Activated T-cell treated with anti-CD3 and anti-CD28 coated beads, Interleukin-2, amount 50 U/mL, for 48 hours (primary cell): Measurements from ENCODE around the gene BUB1B.
"Not testable (repeated sequence)": the region's sequence is repeated elsewhere in the genome, so short reads cannot be mapped to it uniquely, and the experiment has no call there.

ENCODE experiments used
- DNase-seq, 2 experiments: peaks; one replicate each; pipeline ENCODE4 v3.0.0-alpha.2; 2020

BUB1B gene

DNA sequence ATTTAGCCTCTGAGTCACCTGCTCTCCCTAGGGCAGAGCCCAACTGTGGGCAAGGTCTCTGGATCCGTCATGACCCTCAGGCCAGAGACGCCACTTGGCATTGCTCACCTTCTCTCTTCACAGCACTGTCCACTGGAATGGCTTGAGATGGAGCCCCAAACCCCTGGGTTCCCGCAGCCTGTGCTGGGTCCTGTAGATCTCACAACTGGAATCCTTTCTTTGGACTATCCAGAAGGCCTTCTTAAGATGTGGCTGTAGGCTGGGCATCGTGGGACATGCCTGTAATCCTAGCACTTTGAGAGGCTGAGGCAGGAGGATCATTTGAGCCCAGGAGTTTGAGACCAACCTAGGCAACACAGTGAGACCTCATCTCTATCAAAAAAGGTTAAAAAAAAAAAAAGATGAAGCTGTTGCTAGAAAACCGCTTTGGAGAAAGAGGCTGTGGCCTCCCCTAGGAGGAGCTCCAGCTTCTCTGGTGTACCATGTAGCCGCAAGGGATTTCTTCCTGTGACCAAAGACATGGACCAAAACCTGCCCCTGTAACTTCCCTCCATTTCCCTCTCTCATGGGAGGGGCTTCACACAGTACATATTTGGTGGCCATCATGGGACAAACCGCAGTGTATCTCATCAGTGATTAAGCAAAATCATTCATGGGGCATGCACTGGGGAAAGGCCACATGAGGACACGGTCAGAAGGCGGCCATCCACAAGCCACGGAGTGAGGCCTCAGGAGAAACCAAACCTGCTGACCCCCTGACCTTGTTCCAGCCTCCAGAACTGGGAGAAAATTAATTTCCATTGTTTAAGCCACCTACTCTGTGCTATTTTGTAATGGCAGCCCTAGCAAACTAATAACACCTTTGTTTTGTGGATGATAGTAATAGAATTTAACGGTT, 23.3 kb upstream of the BUB1B start:
- DNase-seq = no peak

DNA sequence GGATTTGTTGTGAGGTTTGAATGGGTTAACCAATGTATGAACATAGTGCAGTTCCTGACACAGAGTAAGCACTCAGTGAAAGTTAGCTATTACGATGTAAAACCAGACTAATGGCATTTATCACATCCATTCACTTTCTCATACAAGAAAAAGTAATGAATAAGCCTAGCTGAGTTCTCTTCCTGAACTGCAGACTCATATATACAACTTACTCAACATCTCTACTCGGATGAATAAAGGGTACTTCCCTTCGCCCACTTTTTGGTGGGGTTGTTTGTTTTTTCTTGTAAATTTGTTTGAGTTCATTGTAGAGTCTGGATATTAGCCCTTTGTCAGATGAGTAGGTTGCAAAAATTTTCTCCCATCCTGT, 22.7 kb upstream of the BUB1B start:
- not testable (repeated sequence) for DNase-seq

DNA sequence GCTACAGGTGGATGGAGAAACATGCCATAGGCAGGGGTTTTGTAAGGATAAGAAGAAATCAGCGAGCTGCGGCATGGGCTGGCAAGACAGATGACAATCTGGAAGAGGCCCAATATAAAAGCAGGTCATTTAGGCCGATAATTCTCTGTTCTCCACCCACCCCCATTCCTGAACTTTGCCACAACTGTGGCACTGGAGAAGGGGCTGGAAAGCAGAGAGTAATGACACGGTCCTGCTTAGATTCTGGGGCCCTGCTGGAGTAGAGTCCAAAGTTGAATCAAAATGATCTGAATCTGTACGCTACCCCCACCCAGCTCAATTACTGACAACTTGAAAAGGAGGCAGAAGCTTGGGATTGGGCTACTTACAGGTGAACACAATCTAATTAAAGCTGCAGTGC, 18.4 kb upstream of the BUB1B start:
- DNase-seq = no peak

DNA sequence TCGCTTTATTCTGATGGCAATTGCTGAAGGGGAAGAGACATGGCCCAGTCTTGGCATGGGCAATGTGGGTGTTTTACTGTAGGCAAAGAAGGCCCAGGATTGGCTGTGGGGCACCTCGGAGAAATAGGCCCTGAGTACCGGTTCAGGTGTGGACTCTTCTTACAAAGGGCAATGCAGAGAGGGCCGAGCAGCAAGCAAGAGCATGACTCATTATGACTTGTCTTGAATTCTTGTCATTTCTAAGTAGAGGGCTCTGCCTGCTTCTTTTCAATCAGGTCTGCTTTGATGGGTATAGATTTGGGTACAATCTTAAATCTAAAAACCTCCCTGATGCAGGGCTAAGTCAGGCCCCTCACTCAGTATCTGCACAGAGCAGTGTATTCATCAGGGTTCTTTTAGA, 14.8 kb upstream of the BUB1B start:
- peak in 1 of 2 experiments; percentile 11 for DNase-seq

DNA sequence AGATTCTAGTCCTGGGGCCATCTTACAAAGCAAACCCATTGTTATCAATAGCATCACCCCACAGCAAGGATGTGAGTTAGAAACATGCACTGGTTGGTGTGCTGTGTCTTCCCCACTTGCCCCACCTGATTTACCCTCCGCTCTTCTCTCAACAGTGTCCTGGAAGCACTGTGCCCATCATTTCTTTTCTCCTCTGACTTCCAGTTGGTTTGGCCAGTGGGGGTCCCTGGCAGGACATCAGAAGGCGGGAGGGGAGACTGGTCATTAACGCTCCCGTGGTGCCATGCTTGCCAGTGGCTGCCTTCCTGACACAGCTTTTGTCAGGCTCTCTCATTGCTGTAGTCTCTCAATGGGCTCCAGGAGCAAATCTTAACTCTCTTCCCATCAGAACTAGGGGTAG, 11.5 kb upstream of the BUB1B start:
- DNase-seq = peak in 1 of 2 experiments; percentile 2

DNA sequence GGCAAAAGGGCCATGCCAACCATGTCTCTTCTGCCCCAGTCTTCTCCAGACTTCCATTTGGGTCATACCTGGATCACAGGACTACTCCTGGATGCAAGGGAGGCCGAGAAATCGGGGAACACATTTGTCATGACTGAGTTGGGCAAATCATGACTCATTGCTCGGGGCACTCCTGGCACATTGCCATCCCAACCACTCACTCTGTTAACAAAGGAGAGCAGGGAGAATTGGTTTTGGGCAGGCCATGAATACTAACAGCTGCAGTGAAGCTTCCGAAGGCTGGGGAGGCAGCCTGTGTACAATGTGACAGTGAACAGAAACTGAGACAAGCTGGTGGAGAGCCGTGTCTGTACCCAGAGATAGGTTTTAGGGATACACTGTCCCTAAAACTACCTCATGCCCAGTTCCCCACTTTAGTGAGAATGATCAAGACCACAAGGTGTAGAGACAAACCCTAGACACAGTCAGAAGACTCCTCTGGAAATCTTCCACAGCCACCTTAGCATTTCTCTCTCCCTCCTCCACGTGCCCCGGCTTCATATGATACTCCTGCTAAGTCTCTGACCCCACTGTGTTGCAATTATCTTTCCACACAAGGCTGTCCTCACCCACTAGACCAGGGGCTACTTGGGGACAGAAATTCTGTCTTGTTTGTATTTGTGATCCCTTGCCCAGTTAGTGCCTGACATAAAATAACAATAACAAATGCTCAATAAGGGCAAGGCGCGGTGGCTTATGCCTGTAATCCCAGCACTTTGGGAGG, 10.5 kb upstream of the BUB1B start:
- DNase-seq = peak in 1 of 2 experiments; percentile 18

DNA sequence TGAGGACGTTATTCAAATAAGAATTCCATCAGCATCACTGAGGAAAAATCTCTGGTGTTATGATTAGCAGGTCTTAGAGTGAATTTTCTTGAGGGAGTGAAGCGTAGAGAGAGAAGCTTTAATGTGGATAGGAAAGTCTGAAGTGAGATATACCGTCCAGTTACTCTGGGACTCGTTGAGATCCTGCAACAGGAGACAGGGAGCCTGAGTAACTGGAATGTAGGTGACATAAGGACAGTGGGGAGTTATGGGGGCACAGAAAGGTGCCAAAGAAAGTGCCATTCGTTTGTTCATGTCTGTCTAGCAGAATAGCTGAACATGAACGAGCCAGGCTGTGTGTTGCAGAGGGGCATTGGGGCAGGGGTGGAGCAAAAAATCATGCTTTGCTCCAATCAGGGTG, 9.4 kb upstream of the BUB1B start:
- DNase-seq = no peak

DNA sequence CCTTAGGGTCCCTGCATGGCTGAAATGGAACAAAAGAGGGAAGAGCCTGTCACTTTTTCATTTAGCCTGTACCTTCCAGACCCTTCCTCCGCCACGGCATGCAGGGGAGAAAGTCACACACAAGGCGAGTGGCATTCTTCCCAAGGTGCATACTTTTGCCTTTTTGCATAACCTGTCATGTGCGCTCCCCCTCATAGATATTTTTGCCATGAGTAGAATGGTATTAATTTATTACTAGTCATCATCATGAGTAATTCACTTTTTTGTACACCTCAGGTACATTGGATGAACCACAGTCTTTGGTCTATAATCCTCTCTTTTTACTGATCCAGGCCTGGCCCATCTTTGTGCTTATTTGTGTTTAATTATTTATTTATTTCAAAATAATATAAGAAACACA, 8.9 kb upstream of the BUB1B start:
- no peak for DNase-seq

DNA sequence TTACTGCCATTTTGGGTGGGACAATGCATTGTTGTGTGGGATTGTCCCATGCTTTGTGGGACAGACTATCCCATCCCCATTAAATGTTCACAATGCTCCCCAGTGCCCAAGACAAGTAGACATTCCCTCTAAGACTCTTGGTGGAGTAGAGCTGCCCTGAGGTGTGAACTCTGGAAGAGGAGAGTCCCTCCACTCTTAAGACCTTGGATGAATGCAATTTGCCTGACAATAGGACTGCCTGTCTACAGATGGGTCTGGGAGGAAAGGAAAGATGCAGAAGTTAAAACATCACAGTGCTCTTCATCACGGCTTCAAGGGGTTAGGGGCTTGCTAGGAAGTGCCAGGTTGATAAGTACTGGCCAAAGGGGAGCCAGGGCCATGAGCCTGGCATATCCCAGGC, 6.0 kb upstream of the BUB1B start:
- DNase-seq = not testable (repeated sequence)

DNA sequence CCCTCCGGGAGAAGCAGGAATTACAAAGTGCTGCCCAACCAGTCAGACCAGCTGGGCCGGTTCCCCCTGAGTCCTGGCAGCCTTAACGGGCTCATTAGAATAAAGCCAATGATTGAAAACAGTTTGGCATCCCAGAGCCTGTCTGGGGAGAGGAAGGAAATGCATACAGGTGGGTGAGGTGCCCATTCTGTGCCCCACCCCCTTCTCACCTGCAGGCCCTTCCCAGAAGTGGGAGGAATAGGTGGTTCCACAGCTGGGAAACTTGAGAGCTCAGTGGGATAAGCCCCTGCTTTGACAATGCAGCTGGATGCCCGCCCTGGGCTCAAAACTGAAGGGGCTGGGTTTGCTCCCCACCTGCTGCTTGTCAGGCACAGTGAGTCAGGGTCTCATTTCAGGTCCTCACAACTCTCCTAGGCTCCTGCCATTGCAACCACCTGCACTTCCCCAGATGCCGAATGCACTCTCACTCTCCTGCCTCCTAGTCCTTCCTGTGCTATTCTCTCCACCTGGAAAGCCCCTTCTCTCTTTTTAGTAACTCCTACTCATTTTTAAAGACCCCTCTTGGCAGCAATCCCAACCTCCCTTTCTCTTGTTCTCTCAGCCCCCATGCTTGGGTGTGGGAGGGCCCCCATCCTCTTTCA, 5.5 kb upstream of the BUB1B start:
- no peak for DNase-seq

DNA sequence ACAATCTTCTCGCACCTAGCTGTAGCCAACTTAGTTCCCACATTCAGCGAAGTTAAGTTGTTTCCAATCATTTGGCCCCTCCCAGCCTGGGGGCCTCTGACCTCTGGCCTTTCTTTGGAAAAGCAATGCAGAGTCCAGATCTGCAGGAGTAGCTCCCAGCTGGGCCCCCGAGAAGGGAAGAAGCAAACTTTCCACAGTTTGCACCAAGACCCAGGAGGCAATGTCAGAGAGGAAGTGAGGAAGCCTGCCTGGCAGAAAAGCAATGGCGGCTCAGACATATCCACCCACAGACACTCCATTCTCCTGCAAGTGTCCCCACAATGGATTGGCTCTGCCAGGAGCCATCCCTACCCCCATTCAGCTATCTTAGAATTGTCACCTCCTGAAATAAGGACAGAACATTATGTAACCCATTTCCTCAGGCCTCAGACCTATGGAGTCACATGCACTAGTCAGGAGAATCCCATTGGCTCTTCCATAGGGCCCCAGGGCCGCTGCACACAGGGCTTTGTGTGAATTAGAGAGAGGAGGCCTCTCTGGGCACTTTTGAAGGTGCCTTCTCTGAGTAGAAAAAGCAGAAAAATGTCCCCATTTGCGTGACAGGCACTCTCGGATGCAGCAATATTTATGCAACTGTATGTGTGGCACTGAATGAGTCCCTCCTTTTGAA, 3.0 kb upstream of the BUB1B start:
- DNase-seq = no peak

DNA sequence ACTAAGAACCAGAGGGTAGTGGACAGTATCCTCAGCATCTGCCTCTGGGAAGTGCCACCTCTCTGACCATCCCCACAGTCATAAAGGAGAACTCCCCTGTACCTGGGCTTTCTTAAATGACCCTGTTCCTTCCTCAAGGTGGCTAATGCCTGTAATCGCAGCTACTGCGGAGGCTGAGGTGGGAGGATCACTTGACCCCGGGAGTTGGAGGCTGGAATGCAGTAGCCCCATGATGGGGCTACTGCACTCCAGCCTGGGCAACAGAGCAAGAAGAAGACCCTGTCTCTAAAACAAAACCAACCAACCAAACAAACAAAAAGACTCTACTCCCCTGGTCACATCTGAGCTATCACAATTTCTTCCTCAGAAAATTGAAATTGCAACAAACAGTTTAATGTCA, 848 bp upstream of the BUB1B start:
- DNase-seq = no peak

DNA sequence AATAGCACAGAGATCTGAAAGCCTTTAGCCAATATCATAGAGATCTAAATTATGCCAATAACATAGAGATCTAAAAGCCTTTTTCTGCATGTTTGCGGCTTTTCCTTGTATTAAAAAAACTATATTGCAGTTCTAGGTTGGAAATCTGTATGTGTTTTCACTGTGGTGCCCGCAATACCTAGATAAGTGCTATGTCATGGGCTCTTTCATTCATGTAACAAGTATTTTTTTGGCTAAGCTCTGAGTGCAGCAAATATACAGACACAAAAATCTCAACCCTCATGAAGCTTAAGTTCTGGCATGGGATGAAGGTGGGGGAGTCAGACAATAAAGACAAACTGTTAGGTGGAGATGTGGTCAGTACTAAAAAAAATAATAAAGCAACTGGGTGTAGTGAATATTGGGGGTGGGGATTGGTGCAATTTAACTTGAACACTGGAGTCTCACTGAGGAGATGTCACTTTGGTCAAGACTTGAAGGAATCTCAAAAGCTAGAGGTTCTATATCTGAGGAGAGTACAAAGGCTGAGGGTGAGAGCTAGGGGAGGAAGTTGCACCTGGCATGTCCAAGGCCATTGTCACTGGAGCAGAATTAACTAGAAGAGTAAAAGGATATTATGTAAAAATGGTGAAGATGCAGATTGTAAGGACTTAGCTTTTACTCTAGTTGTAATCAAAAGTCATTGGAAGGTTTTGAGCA, 973 bp downstream of the BUB1B start:
- no peak for DNase-seq

DNA sequence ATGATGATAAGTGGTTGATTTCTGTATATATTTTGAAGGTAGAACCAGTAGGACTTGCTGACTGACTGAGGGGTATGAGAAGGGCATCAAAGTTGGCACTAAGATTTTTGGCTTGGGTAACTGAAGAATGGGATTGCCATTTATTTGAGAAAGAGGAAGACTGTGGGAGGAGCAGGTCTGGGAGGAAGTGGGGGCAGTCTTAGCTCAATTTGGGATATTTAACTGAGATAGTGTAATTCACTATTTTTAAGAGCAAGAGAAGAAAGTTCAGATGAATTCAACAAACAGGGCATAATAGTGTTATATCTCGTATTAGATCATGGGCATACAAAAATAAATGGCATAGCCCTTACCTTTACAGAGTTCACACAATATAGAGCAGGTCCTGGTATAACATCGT, 1.7 kb downstream of the BUB1B start:
- DNase-seq = no peak

DNA sequence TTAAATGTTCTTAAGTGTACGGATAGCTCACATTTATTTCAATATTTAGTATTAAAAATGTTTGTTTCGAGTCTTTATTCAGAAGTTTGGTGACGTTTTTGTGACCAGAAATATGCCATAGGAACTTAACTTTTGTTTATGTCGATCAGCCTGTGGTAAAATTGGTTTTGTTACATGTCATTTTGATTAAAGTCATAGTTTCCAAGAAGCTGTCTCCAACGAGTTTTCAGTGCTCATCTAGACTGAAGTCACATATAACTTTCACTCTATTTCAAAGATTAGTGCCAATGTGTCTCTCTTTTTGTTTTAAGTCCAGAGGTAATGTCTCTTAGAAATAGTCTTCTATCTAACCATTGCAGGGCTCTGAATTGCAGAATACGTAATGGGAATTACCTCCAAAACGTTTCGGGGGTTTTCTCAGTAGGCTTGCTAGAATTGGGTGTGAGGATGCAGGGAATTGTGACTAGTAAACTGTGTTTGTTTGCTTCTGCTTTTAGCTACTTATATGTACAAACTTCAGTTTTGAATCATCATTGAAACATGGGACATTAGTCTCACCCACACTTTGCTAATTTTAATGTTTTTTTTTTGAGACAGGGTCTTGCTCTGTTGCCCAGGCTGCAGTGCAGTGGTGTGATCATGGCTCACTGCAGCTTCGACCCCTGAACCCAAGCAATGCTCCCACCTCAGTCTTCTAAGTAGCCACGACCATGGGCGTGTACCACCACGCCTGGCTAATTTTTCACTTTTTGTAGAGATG, 3.0 kb downstream of the BUB1B start:
- no peak for DNase-seq

DNA sequence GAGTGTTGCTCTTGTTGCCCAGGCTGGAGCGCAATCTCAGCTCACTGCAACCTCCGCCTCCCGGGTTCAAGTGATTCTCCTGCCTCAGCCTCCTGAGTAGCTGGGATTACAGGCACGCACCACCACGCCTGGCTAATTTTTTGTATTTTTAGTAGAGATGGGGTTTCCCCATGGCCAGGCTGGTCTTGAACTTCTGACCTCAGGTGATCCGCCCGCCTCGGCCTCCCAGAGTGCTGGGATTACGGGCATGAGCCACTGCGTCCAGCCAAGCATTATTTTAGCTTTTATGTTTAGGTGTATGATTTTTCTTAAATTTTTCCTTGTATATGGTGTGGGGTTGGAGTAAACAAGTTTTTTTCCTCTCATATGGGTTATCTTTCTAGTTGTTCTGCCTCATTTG, 6.5 kb downstream of the BUB1B start:
- not testable (repeated sequence) for DNase-seq

DNA sequence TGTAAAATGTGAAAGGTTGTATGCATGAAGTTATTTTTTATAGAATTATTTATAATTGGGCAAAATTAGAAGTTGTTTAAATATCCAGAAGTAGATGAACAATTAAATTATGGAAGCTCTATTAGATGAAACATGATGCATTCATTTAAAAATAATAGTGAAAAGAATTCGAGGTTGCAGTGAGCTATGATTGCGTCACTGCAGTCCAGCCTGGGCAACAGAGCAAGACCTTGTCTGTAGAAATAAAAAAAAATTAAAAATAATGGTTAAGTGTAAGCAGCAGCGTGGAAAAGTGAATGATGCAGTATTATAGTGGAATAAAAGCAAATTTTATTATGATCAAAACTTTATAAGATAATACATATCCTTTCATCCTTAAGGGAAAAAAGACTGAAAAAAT, 14.3 kb downstream of the BUB1B start:
- no peak for DNase-seq

DNA sequence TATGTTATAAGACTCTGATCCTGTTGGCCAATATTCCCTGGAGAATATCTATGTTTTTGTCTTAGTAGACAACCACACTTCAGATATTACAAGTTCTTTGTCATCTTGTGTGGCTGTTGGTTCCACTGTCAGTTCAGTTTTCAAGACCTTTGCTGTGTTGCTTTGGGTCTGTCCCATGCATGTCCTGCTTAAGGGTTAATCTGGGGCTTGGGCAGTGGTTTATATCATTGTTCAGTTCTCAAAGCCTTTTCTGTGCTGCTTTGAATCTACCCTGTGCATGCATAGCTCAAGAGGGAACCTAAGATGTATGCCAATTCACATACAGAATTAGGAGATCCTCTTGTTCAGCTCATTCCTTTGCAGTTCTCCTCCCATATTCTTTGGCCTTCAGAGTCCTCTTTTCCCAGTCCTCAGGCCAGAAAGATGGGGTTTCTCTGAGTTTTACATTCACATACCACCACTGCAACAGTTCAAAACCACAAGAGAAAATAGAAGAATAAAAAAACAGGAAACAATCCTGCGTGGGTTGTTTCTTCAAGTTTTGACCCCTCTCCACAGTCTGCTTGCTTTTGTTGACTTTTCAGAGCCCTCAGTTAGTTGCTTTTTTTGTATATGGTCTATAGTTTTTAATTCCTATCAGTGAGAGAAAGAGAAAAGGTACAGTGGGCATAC, 21.6 kb downstream of the BUB1B start:
- no peak for DNase-seq

DNA sequence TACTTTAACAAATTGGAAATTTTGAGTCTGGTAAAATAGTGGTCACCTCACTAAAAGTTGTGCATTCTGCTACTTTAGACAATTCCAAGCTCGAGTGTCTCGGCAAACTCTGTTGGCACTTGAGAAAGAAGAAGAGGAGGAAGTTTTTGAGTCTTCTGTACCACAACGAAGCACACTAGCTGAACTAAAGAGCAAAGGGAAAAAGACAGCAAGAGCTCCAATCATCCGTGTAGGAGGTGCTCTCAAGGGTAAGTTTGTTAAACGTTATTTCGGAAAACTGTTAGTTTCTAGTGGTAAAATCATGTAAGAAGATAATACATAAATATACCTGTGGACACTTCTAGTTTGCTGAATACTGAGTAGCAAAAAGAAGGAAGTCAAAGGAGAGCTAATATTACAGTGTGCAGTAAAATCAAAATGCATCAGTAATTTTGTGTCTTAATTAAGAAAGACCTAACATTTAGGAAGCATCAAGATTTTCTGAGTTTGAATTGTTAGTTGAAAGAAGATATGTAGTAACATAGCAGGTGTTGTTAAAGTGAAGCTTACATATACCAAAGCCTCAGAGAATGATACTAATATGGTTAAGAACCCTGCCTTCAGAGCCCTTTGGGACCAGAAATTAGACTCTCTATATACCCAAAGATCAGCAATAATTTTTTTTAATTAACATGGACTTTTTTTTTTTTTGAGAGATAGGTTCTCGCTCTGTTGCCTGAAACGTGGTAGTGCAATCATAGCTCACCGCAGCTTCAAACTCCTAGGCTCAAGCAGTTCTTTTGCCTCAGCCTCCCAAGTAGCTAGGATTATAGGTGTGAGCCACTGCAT, 23.0 kb downstream of the BUB1B start:
- no peak for DNase-seq

DNA sequence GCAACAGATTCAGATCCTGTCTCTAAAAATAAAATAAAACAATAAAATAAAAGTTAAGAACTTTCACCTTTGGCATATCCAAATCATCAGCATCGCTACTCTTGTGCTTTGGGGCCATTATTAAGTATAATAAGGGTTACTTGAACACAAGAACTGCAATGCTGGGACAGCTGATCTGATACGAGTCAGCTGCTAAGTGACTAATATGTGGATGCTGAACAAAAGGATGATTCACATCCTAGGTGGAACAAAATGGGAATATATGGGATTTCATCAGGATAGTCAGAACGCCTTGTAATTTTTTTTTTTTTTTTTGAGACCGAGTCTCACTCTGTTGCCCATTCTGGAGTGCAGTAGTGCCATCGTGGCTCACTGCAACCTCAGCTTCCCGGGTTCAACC, 29.7 kb downstream of the BUB1B start:
- DNase-seq = no peak
